Stomach (tissue), 9 donors: ENCODE results near the gene OXT. TPM values are rescaled to one million over a fixed set of nuclear protein-coding genes. Genes with fewer than 3 reads are reported as not detected.

Experiments
- DNase-seq, 2 donors: peaks; one replicate each; pipeline versions ENCODE4 v3.0.0 to v3.0.0-alpha.2; 2013 to 2019
- H3K27ac ChIP-seq, 5 donors: fragments of 200-600 bp in 4 of 5; sonication (generic) in 4 of 5; one replicate each; pipeline ENCODE4 v1.5.1; 2013 to 2019; ENCODE audit warnings: mild to moderate bottlenecking in 1 of 5, moderate library complexity in 1 of 5
- H3K27me3 ChIP-seq, 3 donors: fragments of 200-600 bp; sonication (generic); one replicate each; pipeline ENCODE4 v1.5.1; 2017 to 2019; ENCODE audit warnings: mixed run types in 1 of 3
- H3K36me3 ChIP-seq, 4 donors: fragments of 200-600 bp; sonication (generic); 1 replicate in 3 of 4; 2 replicates in 1 of 4; pipeline ENCODE4 v1.5.1; 2016 to 2019
- H3K4me1 ChIP-seq, 4 donors: fragments of 200-600 bp; sonication (generic); one replicate each; pipeline ENCODE4 v1.5.1; 2016 to 2019
- H3K4me3 ChIP-seq, 4 donors: fragments of 200-600 bp; sonication (generic) in 3 of 4; one replicate each; pipeline ENCODE4 v1.5.1; 2016 to 2019; ENCODE audit warnings: mild to moderate bottlenecking in 1 of 4
- H3K9me3 ChIP-seq, 4 donors: fragments of 200-600 bp; sonication (generic); one replicate each; pipeline ENCODE4 v1.5.1; 2016 to 2019
- EP300 ChIP-seq: sonication (generic); formaldehyde crosslinking; IDR thresholded peaks from one replicate; pipeline ENCODE4 v1.6.1; 2017; ENCODE audit warnings: antibody characterized with exemption
- POLR2A ChIP-seq, 4 donors: fragments of 450-650 bp; IDR thresholded peaks; one replicate each; pipeline ENCODE4 v1.6.1; 2016; ENCODE audit warnings: antibody characterized with exemption in 4 of 4, control low read depth in 2 of 4, mild to moderate bottlenecking in 1 of 4, moderate library complexity in 1 of 4
- POLR2AphosphoS5 ChIP-seq, 3 donors: sonication (generic); formaldehyde crosslinking; IDR thresholded peaks; one replicate each; pipeline ENCODE4 v1.6.1; 2016; ENCODE audit warnings: antibody characterized with exemption in 3 of 3
- WGBS, 5 donors: extraction: QIAGEN DNeasy Blood & Tissue Kit in 3 of 5; methylation state at CpG; one replicate each; pipeline versions ENCODE4 v1.1.5 to v1.1.7; 2013 to 2018; 5-methylcytosine and 5-hydroxymethylcytosine counted together
- intact Hi-C: fragments of 100-400 bp; cut with DNase I; formaldehyde crosslinking; loops from one replicate; pipeline ENCODE4 v1.15.1; 2023; ENCODE audit warnings: low total_unique reads
- polyA plus RNA-seq, 3 donors: library from polyadenylated mRNA; stranded (reverse); fragments of 200-250 nt; gene quantifications; one replicate each; pipeline ENCODE4 v1.2.3, GENCODE V29; 2013
- total RNA-seq, 5 donors: library from RNA; depleted of rRNA; stranded (reverse); fragments of >200 nt; gene quantifications; one replicate each; pipeline versions ENCODE4 v1.1.0 to v1.2.3, GENCODE V29; 2014 to 2016
- TF ChIP-seq, protein P1 (sequence below), 7 experiments: fragments of 450-650 bp in 4 of 7; fragments of 200-600 bp in 3 of 7; sonication (generic) in 3 of 7; IDR thresholded peaks; one replicate each; pipeline ENCODE4 v1.5.1; 2016 to 2019; ENCODE audit warnings: antibody characterized with exemption in 7 of 7, control low read depth in 2 of 7, mild to moderate bottlenecking in 1 of 7
- donor health status: healthy with polysubstance abuse.
- donor health status: Bipolar disorder and iron deficiency.
- donor health status: healthy.

OXT gene
- total and polyA plus RNA-seq, 8 donors, result 0.45 TPM; not detected in 7

DNA sequence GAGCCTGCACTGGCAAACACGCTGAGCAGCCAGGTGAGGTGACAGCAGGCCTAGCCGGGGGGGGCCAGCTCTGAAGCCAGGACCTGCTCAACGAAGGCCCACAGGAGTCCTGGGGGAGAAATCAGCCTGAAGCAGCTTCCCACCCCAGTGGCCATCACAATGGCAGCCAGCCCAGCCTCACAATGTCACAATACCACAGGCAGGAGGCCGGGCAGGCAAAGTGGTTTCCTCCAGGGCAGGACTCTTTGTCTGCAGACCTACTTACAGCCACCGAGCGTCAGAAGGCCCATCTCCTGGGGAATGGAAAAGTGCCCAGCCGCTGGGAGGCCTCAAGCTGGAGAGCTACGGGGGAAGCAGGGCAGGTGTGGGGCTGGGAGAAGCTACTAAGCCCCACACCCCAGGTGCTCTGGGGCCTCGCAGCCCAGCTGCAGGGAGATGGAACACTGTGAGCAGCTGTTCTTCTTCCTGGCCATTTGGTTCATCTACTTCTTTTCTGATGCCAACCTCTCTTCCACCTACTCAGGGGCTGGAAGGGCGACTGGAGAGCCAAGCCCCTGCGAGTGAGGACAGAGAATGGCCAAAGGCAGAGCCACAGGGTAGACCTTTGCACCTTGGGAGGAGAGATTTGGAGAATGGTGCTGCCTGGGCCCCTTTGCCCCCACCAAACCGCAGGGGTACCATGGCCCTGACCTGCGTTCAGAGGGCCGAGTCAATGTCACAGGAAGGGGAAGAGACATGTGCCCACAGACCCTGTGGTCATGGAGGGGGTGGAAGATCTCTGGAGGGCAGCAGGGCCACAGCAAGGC lies 35.4 kb downstream of the OXT start:
- Histone ChIP-seq H3K27ac (no peak overlapping the region), H3K9me3 (no peaks in the 10 kb centered on the region), H3K4me3 (no peak overlapping the region), H3K36me3 (peaks cover 15 to 61% (median 49%) of the 10 kb centered on the region in 4 donors), H3K4me1 (peaks cover 0 to 12% (median 0%) of the 10 kb centered on the region in 4 donors), H3K27me3 (no peaks in the 10 kb centered on the region)
- no peak for DNase-seq
- intact Hi-C loops, result no loop called here
- TF ChIP-seq EP300 (no peak), POLR2AphosphoS5 (IDR thresholded peaks at IDR 0.05) (no peak), POLR2A (IDR thresholded peaks at IDR 0.05) (no peak)
- TF ChIP-seq, protein P1, sequence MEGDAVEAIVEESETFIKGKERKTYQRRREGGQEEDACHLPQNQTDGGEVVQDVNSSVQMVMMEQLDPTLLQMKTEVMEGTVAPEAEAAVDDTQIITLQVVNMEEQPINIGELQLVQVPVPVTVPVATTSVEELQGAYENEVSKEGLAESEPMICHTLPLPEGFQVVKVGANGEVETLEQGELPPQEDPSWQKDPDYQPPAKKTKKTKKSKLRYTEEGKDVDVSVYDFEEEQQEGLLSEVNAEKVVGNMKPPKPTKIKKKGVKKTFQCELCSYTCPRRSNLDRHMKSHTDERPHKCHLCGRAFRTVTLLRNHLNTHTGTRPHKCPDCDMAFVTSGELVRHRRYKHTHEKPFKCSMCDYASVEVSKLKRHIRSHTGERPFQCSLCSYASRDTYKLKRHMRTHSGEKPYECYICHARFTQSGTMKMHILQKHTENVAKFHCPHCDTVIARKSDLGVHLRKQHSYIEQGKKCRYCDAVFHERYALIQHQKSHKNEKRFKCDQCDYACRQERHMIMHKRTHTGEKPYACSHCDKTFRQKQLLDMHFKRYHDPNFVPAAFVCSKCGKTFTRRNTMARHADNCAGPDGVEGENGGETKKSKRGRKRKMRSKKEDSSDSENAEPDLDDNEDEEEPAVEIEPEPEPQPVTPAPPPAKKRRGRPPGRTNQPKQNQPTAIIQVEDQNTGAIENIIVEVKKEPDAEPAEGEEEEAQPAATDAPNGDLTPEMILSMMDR (IDR thresholded peaks at IDR 0.05), result no peak
- WGBS, 5 donors, result 77 to 86% (median 79%) methylated on average over 14 of the region's 14 CpGs

GRCh38 chr20:3107464-3108025 lies 36.1 kb downstream of the OXT start:
- TF ChIP-seq POLR2A (IDR thresholded peaks at IDR 0.05) (no peak), POLR2AphosphoS5 (IDR thresholded peaks at IDR 0.05) (no peak), EP300 (no peak)
- TF ChIP-seq, protein P1 (IDR thresholded peaks at IDR 0.05), result no peak
- Histone ChIP-seq H3K4me1 (peaks cover 0 to 9% (median 0%) of the 10 kb centered on the region in 4 donors), H3K27me3 (no peaks in the 10 kb centered on the region), H3K9me3 (no peaks in the 10 kb centered on the region), H3K27ac (no peak overlapping the region), H3K36me3 (peaks cover 15 to 64% (median 51%) of the 10 kb centered on the region in 4 donors), H3K4me3 (no peak overlapping the region)
- 88 to 94% (median 92%) methylated on average over 6 to 12 of the region's 12 CpGs for WGBS, 5 donors
- DNase-seq, result no peak
- intact Hi-C loops, result no loop called here

DNA sequence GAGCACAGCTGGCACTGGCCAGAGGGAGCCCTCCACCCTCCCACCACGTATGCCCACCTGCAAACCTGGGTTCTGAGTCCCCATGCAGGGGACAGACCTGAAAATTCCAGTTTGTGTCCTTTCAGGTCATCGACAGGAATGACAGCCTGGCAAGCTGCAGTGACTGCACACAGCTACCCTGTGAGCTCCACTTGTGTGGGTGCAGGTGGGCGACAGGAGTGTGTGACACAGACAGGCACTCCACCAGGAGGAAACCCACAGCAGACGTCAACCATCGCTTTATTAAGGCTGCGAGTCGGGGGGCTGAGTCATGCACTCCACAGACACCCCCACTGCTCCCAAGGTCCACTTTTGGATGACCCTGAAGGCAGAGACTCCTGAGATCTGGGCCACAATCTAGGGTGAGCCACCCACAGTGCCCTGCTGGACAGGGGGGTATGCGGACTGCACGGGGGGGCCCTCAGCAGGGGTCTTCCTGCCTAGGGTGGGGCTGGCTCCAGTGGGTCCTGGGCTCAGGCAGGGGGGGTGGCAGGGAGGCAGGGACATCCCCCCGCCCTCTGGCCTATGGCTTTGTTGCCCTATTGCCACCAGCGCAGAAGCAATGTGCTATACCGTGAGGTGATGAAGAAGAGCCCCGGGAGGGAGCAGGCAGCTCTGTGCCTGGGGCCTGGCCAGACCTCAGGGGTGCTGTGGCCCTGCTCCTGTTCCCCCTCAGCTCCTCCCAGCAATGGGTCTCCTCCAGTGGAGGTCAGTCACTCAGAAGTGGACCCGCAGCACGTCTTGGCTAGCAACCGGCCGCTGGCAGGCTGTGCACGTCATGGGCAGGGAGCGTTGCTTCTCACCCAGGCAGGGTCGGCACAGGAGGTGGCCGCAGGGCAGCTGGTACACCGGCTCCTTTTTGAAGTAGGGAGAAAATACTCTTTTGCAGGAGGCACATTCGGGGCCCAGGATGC lies 38.2 kb downstream of the OXT start:
- TF ChIP-seq EP300, result no peak
- TF ChIP-seq POLR2A (IDR thresholded peaks at IDR 0.05), result no peak
- TF ChIP-seq, protein P1 (IDR thresholded peaks at IDR 0.05), result no peak
- no peak for TF ChIP-seq POLR2AphosphoS5 (IDR thresholded peaks at IDR 0.05)
- no peaks in the 10 kb centered on the region for H3K27me3 ChIP-seq
- peaks cover 15 to 85% (median 67%) of the 10 kb centered on the region in 4 donors for H3K36me3 ChIP-seq
- WGBS, 5 donors, result 90 to 93% (median 92%) methylated on average over 17 to 23 of the region's 23 CpGs
- no peak overlapping the region for H3K27ac ChIP-seq
- DNase-seq, result no peak
- no peaks in the 10 kb centered on the region for H3K9me3 ChIP-seq
- H3K4me3 ChIP-seq, result no peak overlapping the region
- peaks cover 0 to 9% (median 0%) of the 10 kb centered on the region in 4 donors for H3K4me1 ChIP-seq
- intact Hi-C loops, result loop anchor here (10.0 kb wide), 1 partner anchor 55 kb away; no protein-coding TSS in a partner anchor

GRCh38 chr20:3111507-3111906 lies 40.1 kb downstream of the OXT start:
- intact Hi-C loops, result loop anchor here (10.0 kb wide), 1 partner anchor 57 kb away; no protein-coding TSS in a partner anchor
- Histone ChIP-seq H3K4me1 (peaks cover 0 to 25% (median 4%) of the 10 kb centered on the region in 4 donors), H3K4me3 (no peak overlapping the region), H3K36me3 (peaks cover 15 to 84% (median 72%) of the 10 kb centered on the region in 4 donors), H3K9me3 (no peaks in the 10 kb centered on the region), H3K27ac (no peak overlapping the region), H3K27me3 (no peaks in the 10 kb centered on the region)
- TF ChIP-seq EP300 (no peak), POLR2A (IDR thresholded peaks at IDR 0.05) (no peak), POLR2AphosphoS5 (IDR thresholded peaks at IDR 0.05) (no peak)
- TF ChIP-seq, protein P1 (IDR thresholded peaks at IDR 0.05), result no peak
- DNase-seq, result no peak
- WGBS, 5 donors, result 78 to 88% (median 81%) methylated on average over 7 of the region's 7 CpGs
